Effector CD8-positive, alpha-beta T cell (primary cell): ENCODE measurements around the gene HSD17B11.
"Not testable (repeated sequence)": the region's sequence is repeated elsewhere in the genome, so short reads cannot be mapped to it uniquely, and the experiment has no call there.

Source experiments
- DNase-seq: peaks from one replicate; lab custom pipeline; 2025; lab: John Stamatoyannopoulos, UW

HSD17B11 gene

DNA sequence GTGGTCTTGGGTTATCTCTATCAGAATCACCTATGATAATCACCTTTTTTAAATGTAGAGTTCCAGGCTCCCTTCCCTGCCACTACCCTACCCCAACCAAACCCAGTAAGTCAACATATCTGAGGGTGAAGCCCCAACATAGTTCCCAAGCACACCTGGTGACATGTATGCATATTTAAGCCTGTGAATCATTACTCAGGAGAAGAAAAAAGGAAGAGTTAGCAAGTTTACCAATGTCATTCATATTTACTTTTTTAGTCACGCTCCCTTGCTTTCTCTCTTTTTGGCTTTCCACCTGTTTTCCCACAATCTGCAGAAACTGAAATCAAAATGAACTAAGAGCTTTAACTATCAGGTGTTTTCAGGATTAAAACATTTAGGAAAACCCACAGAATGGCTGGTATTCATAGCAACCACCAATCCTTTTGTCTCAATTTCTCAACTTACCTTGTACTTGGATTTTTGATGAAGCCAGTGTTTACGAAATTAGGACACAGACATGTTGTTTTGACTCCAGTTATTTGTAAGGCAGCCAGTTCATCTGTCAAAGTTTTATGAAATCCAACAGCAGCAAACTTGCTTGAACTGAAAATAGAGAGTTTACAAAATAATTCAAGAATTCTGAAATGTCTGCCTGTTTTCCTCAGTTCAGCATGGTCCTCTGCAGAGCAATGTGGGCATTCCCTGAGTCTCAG lies 34.0 kb downstream of the HSD17B11 start:
- DNase-seq: no peak

- DNase-seq: no peak
These were observed 36.6 kb downstream of the HSD17B11 start for GRCh38 chr4:87354168-87355102.

- peak; percentile 4 for DNase-seq
These were observed 37.4 kb downstream of the HSD17B11 start for GRCh38 chr4:87353592-87353991.

DNA sequence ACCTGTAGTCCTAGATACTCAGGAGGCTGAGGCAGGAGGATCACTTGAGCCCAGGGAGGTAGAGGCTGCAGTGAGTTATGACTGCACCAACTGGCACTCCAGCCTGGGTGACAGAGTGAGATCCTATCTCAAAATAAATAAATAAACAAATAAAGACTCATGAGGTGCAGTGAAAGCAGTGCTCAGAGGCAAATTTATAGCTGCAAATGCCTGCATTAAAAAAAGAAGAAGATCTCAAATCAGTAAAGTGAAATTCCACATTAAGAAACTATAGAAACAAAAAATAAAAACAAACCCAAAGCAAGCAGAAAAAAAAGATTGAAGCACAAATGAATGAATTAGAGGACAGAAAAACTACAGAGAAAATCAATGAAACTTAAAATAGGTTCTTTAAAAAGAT lies 45.8 kb downstream of the HSD17B11 start:
- no peak for DNase-seq

DNA sequence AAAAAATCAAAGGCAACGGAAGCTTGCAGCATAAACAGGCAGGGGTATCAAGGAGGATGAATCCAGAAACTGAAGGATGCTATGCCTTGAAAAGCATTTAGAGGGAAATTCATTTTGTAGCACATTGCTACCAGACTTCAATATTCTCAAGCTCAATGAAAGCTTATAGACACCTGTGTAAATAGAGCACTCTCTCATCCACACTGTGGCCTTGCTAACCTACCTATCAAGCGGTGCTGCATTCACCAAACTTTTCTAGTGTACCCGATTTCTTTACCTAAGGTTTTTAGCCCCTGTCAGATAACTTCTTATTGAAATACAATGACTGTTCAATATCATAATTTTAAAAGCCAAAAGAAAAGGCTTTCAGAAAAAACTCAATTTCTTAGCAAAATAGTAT lies 48.1 kb downstream of the HSD17B11 start:
- no peak for DNase-seq

DNA sequence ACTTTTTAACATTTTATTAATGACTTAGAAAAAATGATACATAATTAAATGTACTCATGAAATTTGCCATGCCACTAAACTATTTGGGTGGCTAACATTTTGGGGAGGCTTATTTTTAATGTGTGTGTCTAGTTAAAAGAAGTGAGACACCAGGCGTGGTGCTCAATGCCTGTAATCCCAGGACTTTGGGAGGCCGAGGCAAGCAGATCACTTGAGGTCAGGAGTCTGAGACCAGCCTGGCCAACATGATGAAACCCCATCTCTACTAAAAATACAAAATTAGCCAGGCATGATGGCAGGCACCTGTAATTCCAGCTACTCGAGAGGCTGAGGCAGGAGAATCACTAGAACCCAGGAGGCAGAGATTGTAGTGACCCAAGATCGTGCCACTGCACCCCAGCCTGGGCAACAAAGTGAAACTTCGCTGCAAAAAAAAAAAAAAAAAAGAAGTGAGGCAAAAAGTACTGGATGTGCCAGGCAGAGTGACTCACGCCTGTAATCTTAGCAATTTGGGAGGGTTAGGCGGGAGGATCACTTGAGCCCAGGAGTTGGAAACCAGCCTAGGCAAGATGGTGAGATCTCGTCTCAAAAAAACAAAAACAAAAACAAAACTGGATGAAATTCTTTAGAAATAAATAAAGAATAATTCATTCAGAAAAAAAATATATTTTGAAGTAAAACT lies 48.9 kb downstream of the HSD17B11 start:
- DNase-seq: not testable (repeated sequence)

GRCh38 chr4:87339440-87339839 lies 51.5 kb downstream of the HSD17B11 start:
- DNase-seq: no peak

DNA sequence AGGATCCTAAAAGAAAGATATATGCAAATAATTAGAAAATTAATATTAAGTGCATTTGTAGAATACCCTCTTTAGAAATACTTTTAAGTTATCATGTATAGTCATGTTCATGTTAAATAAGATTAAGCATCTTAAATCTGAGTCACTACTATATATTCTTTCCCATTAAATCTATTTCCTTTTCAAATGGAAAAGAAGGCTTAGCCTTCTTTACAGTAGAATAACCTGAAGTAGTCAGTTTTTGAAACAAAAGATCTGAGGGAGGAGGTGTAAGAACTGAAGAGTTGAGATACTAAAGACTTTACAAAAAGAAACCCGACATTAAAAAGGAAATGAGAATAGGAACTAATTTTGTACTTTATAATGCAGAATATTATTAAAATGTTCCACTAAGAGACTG lies 53.6 kb downstream of the HSD17B11 start:
- DNase-seq: no peak

- DNase-seq: no peak
These were observed 57.7 kb downstream of the HSD17B11 start for GRCh38 chr4:87333267-87333666.

- DNase-seq: no peak
These were observed 60.2 kb downstream of the HSD17B11 start for GRCh38 chr4:87330761-87331160.

- DNase-seq: no peak
These were observed 63.9 kb downstream of the HSD17B11 start for GRCh38 chr4:87327136-87327535.

DNA sequence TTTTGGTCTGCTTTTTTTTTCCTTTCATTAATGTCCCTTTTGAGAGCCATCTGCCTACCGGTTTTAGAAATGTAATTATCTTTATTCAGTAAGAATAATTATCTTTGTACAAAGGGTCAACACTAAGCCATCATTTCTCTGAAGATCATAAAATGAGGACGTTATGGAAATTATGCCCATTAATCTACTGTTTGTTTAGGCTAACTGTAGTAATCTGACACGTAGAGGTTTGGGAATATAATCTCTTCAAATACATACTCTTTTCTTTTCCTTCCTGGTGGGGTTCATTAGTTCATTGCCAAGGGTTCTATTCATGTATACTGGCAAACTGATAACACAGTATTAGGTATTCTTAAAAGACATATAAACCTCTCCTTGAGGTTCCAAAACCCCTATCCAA lies 64.5 kb downstream of the HSD17B11 start:
- DNase-seq: no peak

- DNase-seq: no peak
These were observed 68.2 kb downstream of the HSD17B11 start, which contains the start of gene HSD17B13 for GRCh38 chr4:87322754-87323153. Gene HSD17B13, minus strand, starts transcription at chr4:87322882. Its CDS starts 41 bp downstream, at chr4:87322841.

DNA sequence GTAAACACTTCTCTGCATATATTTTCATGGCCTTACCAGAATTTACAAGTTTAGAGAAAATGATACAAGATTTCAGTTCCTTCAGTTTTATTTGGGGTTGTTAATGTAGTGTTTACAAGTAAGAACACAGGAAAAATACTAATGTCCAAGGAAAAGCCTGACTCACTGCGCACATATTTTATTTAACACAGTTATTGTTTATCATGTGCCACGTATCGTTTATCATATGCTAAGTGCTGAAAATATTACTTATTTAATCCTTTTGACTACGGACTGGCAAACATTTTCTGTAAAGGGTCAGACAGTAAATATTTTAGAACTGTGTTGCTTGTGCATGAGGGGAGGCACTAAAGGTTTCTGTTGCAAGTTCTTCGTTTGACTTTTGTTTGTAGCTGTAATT lies 69.1 kb downstream of the HSD17B11 start:
- no peak for DNase-seq

- no peak for DNase-seq
These were observed 73.5 kb downstream of the HSD17B11 start for GRCh38 chr4:87317527-87317926.

DNA sequence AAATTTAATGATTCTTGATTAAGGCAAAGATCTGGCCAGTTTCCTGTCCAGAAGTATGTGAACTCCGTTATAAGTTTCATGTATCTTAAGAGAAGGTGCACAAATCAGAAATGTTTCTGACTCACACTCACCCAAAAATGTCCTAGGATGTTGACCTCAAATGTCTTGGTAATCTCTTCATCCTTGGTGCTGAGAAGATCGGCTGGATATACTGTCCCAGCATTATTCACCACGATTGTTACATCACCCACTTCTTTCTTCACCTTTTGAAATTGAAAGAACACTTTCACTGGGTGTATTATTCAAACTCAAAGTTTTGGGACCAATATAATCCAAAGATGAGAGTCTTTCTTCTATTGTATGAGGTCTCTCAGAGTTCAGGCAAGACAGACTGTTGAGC lies 74.0 kb downstream of the HSD17B11 start:
- no peak for DNase-seq

GRCh38 chr4:87315000-87315399 lies 76.0 kb downstream of the HSD17B11 start:
- DNase-seq: not testable (repeated sequence)

DNA sequence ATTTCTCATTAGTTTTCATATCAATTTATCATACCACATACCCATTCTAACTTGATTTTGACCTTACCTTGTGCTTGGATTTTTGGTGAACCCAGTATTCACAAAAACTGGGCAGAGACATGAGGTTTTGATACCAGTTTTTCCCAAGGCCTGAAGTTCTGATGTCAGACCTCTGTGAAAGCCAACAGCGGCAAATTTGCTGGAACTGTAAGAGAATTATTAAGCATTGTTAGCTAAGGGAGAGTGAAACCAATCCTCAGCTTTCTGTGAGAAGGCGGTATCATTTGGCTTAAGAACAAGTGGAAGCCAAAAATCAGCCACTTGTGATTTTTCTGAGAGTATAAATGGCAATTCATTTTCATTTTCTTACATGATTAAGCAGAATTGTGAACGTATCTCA lies 77.2 kb downstream of the HSD17B11 start:
- no peak for DNase-seq

DNA sequence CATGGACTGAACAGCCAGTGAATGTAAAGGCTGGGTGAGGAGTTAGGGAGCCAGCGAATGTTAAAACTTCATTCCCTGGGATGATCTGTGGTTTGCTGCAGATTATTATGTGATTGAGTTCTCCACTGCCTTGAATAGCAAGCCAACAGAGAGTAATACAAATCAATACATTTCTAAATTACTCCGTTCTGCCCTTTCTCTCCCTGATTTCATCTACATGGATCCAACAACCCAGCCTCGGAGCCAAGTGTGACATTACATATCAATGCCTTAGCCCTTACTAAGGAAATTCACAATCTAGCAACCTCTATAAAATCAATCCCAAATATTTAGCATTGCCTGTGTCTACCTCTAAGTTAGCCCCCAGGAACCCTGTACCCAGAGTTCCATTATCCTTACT lies 79.3 kb downstream of the HSD17B11 start:
- DNase-seq: no peak

- DNase-seq: no peak
These were observed 80.2 kb downstream of the HSD17B11 start for GRCh38 chr4:87310691-87311335.

DNA sequence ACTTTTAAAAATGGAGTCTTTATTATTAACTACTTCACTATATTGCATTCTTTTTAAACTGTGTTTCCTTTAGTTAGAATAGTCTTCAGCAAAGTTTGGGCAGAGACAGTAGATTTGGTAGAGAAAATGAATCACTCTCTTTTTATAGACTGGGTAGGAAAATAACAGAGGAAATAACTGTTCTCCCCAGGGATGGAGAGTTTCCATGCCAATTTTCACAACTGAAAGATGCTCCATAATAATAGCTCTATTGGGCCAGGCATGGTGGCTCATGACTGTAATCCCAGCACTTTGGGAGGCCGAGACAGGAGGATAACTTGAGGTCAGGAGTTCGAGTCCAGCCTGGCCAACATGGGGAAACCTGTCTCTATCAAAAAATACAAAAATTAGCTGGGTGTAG lies 81.4 kb downstream of the HSD17B11 start:
- no peak for DNase-seq

DNA sequence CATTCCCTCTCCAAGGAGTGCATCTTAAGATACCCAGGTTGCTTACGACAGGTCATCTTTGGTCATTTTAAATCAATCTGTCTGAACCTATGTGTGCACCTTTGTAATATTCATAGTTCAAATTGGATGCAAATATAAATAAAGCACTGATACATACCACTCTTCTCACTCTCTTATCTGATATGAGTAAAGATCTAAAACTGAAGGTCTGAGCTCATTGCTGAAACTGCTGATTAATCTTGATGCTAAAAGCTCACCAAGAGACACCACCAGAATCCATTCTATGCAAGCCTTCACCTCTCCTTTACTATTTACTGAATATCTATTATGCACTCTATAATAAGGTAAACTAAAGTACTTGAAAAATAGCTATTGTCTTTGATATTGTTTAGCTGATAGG lies 84.9 kb downstream of the HSD17B11 start:
- DNase-seq: no peak
